Measurements from ENCODE around the gene LINGO1.

Gene LINGO1

DNA sequence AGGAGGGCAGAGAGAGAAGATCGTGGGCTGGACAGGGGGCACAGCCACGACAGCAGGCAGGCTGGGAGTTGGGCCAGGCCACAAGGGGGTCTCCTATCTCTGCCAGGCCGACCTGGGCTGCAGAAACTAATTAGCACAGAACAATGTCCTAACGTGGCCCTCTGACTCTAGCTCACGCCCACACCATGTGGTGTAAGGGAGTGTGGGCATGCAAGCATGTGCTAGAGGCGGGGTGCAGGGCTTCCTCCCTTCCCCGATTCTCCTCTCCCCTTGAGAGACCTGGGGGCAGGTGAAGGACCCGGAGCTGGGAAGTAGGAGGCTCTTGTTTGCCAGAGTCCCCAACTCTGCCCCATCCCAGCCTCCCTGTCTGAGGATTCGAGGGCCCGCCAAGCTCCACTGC, 65.5 kb downstream of the LINGO1 start:
- no peak for DNase-seq

GRCh38 chr15:77566092-77566491, 66.6 kb downstream of the LINGO1 start:
- DNase-seq, result no peak

GRCh38 chr15:77565378-77565915, 67.3 kb downstream of the LINGO1 start:
- no peak for DNase-seq

- no peak for DNase-seq
Observed at GRCh38 chr15:77564938-77565337, 67.8 kb downstream of the LINGO1 start.

DNA sequence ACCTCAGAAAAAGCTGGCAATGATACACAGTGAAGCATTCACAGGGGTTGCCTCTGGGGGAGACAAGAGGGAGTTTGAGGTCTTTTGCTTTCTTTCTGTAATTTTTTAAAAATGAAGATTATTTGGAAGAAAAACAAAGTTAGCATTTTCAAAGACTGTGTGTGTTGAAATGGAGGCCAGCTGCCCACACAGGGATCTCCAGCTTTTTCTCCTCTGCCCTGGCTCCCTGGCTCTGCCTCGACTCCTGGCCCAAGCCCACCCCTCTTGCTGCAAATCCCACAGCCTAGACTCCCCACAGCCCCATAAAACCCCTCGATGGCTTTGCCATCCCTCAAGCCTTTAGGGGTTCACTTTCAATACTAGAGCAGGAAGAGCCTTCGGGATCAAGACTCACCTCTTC, 68.4 kb downstream of the LINGO1 start:
- no peak for DNase-seq

DNA sequence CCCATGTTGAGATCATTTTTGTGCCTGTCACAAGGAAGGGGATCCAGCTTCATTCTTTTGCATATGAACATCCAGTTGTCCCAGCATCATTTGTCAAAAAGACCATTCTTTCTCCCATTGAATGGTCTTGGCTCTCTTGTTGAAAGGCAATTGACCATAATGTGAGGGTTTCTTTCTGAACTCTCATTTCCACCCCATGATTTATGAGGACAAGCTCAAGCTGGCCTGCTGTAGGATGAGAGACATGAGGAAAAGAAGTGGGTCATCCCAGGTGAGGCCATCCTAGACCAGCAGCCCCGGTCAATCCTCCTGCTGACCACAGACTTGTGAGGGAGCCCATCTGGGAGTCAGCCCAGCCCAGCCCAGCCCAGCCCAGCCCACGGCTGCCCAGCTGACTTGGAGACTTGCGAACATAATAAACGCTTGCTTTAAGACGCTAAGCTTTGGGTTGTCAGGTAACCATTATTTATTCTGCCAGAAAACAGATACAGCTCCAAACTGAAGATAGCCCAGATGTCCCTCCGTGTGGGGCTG, 69.0 kb downstream of the LINGO1 start:
- no peak for DNase-seq

Measured in SW 1271 (cell line).